Fibroblast of skin of back (primary cell): ENCODE measurements around the gene ATP6V0B.

Experiments used
- DNase-seq: peaks from one replicate; pipeline ENCODE4 v3.0.0-alpha.2; 2013

Gene ATP6V0B

DNA sequence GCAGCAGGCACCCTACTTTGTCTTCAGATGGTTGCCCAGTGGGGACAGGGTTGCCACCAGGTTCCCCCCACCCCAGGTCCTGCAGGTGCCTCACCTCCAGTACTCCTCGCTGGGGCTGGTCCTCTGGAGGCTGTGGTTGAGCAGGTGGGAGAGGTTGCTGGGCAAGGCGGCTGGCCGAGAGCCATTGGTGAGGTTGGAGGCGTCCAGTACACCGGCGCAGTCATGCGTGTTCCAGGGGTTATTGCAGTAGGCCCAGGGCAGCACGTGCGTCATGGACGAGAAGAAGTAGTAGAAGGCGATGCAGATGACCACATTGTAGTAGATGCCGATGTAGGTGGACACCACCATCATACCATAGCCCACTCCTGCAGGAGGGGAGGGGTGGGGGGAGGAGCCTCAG lies 33.5 kb downstream of the ATP6V0B start:
- DNase-seq, result no peak

DNA sequence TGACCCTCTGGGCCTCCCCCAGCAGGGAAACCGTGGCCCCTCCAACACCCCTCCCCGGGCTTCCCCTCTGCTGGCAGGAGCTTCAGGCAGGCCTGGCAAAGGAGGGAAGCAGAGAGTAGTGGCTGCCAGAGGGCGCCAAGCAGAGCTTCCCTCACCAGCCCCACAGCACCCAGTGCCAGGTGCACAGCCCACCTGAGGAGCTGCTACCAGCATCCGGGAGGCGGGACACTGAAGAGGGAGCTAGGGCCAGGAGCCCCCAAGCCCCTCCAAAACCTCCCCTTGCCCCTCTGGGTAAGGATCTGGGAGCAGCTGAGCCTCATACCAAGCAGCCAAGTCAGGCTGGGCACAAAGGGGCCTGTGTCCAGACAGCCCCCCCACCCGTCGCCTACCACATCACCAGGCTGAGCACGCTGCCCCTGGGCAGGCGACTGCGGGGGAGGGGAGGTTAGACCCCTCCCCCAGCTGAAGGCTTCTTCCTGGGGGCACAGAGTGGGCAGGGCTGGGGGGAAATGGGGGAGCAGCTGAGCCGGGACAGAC lies 36.2 kb downstream of the ATP6V0B start:
- DNase-seq, result no peak

DNA sequence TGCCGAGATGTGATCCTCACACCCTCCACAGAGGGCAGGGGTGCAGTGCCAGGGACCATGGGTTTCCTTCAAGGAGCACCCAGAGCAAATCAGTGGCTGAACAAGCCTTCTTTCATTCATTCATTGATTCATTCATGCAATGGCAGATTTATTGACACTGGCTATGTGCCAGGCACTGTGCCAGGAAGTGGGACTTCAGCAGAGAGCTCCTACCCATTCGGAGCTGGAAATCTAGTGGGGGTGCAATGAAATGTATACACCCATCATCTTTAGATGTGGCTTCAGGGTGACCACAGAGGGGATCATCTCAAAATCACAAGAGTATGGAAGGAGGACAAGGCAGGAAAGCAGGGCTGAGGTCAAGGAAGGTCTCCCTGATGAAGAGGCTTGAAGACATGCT lies 37.6 kb downstream of the ATP6V0B start:
- no peak for DNase-seq

GRCh38 chr1:44012941-44013609 lies 38.3 kb downstream of the ATP6V0B start:
- no peak for DNase-seq

DNA sequence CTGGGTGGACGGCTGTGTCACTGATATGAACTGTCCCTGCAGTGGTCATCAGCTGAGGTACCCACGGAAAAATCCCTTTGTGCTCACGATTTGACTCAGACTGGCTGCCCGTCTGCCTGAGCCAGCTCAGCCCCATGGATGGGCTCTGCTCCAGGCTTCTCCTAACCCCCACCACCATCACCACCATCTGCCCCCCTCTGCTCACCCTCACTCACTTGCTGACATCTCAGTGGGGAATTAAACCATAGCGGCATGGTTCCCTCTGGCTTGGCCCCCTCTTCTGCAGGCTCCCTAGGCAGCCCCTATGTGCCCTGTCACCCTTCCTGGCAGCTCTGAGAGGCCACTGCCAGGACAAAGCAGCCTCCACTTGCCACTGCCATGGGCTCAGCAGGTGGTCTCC lies 39.2 kb downstream of the ATP6V0B start:
- no peak for DNase-seq

- DNase-seq, result no peak
Observed at GRCh38 chr1:44014365-44015104, 39.8 kb downstream of the ATP6V0B start.

GRCh38 chr1:44015206-44015605 lies 40.4 kb downstream of the ATP6V0B start:
- peak; percentile 18 for DNase-seq

DNA sequence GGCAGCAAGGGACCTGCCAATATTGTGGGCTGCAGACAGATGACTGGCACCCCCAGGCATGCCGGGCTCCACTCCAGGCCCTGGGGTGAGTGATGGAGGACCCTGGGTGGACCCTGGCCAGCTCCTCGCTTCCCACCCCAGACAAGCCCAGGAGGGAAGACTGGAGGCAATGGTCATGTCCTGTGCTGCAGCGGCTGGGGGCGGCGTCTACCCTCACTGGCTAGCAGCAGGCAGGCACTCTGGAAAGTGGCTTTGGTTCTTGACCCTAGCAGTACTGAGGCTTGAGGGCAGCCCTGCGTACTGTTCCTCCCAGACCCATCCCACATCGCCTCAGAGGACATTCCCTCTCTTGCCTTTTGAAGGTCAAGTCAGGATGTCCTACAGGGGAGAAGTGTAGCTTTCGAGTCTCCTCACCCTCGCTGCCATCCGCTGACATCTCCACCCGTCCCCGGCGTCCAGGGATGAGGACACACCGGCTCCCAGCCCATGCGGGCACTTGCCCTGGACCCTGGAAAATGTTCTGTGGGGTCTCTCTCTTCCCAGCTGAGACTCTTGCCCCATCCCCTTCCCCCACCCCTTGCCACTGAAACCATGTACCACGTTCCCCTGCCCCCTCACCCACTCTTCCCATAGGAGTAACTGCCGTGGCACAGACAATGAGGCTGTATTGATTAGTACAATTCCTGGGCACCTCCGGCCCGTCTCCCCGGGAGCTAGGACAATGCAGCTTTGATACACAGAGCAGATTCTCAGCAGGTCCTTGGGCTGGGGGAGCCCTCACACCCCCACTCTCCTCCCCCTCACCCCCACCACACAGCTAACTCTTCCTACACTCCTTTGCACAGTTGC lies 41.5 kb downstream of the ATP6V0B start:
- no peak for DNase-seq

DNA sequence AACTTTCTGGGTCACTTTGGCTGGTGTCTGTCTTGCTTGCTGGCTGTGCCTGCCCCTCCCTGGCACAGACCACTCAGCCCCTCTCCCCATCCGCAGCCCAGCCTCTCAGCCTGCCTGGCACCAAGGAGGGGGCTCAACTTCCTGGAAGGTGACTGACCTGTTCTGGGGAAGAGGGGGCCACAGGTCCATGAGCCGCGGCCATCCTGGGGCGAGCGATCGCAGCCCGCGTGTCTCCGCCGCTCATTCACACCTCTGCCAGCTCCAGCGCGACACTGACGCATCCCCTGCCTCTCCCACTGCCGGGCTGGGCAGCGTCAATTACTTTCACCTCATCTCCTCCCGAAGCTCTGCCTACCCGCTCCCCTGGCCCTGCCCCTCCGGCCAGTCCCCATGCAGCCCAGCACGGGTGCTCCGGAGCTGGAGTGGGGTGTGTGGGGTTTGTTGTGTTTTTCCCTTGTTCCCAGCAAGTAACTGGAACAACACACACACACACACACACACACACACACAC lies 42.2 kb downstream of the ATP6V0B start:
- DNase-seq, result no peak

- DNase-seq, result no peak
Observed at GRCh38 chr1:44019466-44019948, 44.7 kb downstream of the ATP6V0B start.

DNA sequence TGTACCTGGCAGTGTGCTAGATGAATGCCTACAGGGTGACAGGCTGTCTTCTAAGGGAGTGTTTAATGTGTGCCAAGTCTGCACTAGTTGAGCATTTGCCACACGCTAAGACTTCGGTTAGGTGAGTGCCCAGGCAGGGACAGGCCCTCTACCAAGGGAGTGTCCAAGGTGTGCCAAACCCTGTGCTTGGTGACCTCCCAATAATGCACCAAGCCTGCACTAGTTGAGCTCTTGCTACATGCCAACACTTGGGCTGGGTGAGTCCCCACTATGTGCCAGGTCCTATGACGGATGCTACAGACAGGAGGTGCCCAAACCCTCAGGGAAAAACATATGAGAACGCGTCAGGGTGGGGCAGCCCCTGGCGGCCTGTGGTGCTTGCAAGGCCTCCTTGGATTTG lies 45.7 kb downstream of the ATP6V0B start:
- DNase-seq, result no peak

DNA sequence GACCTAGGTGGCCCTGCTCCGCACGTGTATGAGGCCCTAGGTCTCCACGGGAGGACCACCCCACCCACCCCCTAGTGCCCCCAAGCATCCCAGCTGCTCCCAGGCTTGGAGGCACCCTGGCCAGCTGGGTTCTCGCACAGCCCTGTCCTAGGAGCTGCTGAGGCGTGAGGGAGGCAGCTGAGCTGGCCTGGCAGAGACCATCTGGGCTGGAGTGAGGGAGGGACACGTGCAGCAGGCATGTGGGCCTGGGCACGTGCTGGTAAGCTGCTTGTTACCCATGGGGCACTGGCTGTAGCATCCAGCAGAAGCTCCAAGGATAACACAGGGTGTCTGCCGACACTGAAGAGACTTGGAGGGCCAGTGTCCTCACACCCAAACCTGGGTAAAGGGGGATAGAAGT lies 46.4 kb downstream of the ATP6V0B start:
- DNase-seq, result no peak

DNA sequence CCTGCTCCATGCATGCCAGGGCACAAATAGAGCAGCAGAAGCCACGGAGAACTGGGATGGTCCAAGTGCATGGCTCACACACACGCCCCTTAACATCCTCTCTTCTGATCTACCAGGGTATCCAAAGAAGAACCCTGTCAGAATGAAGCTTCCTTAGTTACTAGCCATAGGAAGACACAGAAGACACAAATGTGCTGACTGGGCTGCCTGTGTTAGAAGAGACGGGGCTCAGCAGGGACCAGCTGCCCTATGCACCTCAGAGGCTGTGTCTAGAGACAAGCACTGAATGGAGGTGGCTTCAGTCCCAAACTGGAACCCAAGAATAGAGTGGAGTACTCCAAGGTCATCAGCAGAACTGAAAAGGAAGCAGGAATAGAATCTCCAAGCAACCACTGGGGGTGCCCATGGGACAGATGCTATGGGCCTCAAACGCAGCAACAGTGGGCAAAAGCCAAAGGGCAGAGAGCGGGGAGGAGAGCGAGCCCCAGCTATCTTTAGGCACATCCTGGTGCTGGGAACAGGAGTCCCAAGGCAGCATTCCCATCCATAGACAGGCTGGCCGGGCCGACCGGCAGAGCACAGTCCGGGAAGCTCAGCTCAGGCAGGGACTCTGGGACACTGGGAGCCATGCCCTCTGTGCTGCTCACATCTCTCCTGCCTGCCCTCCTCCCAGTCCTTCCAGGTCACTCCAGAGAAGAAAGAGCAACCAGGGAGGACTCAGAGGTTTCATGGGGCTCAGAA lies 47.0 kb downstream of the ATP6V0B start:
- DNase-seq, result no peak

DNA sequence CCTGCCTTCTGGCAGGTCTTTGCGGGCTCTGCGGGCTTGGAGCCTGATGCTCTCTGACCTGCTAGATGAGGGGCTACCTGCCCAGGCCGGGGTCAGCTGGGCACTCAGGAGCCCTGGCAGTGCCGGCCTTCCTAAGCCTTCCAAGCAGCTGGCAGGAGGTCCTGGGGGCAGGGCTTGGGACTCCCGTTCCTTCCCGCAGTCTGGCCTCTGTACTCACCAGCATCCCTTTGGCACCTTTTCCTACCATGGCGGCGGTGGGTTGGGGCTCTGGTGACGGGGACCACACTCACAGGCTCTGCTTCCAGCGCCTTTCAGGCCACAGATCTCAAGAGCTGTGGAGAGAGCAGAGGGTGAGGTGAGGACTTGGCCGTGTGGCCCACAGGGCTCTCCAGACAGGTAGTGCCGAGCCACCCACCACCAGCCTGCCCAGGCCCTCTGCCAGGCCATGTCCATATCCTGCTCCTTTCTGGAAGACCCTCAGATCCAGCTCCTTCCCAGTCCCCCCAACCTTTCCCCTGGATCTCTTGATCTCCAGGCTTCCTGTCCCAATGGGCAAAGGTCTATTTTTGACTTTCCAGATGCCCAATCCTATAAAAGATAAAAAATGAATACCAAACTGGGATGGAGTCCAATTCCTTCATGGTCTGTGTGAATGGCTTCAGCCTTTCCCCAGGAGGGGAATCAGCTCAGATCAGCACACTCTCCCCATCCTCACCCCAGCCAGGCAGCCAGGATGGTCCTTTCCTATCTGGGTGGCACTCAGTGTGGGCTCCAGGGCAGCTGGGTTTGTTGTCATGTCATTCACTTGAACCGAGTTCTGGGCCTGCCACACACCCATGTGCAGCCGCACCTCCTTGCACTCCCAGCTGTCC lies 49.5 kb downstream of the ATP6V0B start:
- DNase-seq, result no peak

- peak; percentile 39 for DNase-seq
Observed at GRCh38 chr1:44024903-44025525, 50.3 kb downstream of the ATP6V0B start.

DNA sequence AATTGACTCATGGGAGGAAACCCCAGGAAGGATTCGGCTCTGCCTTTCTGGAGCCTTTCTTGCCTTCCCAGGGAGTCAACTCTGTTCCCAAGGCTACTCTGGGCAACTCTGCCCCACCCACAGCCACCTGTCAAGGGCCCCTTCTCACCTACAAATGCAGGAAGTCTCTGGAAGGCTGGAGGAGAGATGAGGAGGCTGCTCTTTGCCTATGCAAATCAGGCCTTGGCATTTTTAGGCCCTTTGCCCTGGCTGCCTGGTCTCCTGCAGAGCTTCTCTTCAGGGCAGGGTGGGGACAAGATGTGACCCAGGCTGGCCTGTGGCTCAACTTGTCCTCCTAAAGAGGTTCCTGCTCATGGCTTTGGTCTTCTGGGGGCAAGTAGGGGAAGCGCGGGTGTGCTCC lies 51.1 kb downstream of the ATP6V0B start:
- DNase-seq, result no peak

- no peak for DNase-seq
Observed at GRCh38 chr1:44027320-44027719, 52.6 kb downstream of the ATP6V0B start.
